Subcutaneous adipose tissue (tissue), 4 donors: ENCODE data around the gene FRMD4A. TPM values are rescaled to one million over a fixed set of nuclear protein-coding genes. Genes with fewer than 3 reads are reported as not detected.

Experiments used
- CTCF ChIP-seq: fragments of 450-650 bp; IDR thresholded peaks from one replicate; pipeline ENCODE4 v1.5.1; 2016; ENCODE audit warnings: low read depth, mild to moderate bottlenecking, control low read depth, antibody characterized with exemption, moderate library complexity
- total RNA-seq, 4 donors: library from RNA; depleted of rRNA; stranded (reverse); fragments of >200 nt; gene quantifications; one replicate each; pipeline ENCODE4 v1.1.0, GENCODE V29; 2016

The FRMD4A gene
- total RNA-seq, 4 donors from 2014 or later, result 70.0 to 206 (median 81.4) TPM

- no peak for TF ChIP-seq CTCF
Observed at GRCh38 chr10:13758756-13759155, 572.0 kb downstream of the FRMD4A start.

GRCh38 chr10:13758312-13758711 lies 572.4 kb downstream of the FRMD4A start:
- no peak for TF ChIP-seq CTCF

GRCh38 chr10:13754277-13754676 lies 576.4 kb downstream of the FRMD4A start:
- TF ChIP-seq CTCF, result no peak

- no peak for TF ChIP-seq CTCF
Observed at GRCh38 chr10:13751191-13751764, 579.4 kb downstream of the FRMD4A start.

GRCh38 chr10:13750299-13751190 lies 580.2 kb downstream of the FRMD4A start:
- no peak for TF ChIP-seq CTCF

GRCh38 chr10:13745271-13745670 lies 585.5 kb downstream of the FRMD4A start:
- no peak for TF ChIP-seq CTCF

GRCh38 chr10:13743963-13744362 lies 586.8 kb downstream of the FRMD4A start:
- TF ChIP-seq CTCF, result no peak
